GM18517 (cell line): ENCODE data around the gene ZCCHC24.

Source experiments
- ATAC-seq: cut with Tn5 transposase; IDR thresholded peaks from one replicate; pipeline ENCODE4 v1.9.1; 2021; ENCODE audit warnings: mild to moderate bottlenecking, moderate library complexity; ENCODE audit not compliant: unreplicated experiment

The ZCCHC24 gene

DNA sequence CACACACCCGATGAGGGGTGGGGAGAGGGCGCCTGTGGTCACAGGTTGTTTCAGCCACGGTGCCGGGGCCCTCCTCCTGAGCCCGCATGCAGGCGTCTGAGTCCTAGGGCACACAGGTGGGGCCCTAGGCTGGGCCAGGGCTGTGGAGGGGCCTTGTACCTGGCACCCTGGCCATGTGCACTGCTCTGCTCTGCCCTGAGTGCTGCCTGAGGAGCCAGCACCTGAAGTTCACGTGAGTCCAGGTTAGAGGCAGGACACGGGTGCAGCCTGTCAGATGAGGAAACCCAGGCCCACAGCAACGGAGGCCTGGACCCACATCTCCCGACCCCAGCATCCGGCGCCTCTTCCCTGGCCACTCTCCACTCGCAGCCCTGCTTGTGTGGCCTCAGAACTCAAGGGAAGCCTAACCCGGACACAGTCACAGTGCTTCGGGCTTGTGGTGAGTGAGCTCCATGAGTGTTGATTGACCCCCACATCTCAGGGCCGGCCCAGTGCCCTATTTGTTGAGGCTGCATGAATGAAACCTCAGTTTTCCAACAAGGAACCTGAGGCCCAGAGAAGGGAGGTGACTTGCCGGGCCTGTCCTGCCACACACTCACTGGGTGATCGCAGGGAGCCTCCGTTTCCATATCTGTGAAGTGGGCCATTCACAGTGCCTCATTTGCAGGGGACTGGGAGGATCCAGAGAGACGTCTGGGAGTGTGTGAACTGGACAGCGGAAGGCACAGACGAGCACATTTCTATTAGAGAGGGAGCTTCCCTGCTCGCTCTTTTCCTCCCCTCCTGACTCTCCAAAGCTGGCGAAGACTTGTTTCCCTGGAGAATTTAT is 58.6 kb downstream of the ZCCHC24 start:
- no peak for ATAC-seq

DNA sequence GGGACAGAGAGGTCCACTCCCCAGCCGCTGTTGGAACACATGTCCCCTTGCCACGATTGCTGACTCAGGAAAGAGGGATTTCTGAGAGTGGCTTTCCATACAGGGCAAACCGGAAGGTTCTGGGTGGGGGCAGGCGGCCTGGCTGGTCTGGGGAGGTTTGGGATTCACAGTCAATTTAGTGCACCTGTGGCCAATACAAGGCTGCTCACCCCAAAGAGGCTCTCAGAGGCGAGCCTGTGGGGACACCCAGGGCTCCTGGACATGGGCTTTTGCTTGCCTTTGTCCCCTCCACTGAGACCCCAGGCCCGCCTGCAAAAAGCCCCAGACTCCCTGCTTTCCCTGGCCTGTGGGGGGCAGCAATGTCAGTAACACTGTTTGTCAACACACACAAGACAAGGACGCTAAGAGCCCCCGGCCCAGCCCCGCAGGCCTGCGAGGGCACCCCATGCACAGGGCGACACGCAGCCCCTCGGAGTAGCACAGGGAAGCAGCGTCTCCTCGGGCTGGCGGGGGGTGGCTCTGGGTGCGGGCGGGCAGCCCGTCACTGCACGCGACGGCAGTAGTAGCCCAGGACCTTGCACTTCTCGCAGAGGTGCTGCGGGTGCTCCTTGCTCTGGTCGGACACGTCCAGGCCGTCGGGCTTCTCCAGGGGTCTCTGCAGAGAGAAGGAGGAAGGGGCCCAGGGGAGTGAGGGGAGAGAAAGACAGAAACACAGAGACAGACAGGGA is 59.5 kb downstream of the ZCCHC24 start:
- ATAC-seq, result no peak

DNA sequence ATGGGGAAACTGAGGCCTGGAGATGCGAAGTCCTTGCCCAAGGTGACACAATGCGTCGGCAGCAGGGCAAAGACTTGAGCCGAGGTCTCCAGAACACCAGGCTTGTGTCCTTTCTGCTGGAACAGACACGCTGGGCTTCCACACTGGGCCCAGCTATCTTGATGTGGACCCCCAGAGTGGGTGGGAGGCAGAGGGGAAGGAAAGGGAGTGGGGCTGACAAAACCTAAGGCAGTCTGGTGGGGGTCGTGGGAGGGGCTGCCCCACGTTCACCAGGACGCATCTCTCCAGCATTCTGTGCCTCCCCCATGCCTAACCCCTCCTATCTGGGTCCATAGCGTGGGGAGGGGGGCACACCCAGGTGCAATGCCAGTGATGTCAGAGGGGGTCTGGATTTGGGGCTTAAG is 60.0 kb downstream of the ZCCHC24 start:
- no peak for ATAC-seq

DNA sequence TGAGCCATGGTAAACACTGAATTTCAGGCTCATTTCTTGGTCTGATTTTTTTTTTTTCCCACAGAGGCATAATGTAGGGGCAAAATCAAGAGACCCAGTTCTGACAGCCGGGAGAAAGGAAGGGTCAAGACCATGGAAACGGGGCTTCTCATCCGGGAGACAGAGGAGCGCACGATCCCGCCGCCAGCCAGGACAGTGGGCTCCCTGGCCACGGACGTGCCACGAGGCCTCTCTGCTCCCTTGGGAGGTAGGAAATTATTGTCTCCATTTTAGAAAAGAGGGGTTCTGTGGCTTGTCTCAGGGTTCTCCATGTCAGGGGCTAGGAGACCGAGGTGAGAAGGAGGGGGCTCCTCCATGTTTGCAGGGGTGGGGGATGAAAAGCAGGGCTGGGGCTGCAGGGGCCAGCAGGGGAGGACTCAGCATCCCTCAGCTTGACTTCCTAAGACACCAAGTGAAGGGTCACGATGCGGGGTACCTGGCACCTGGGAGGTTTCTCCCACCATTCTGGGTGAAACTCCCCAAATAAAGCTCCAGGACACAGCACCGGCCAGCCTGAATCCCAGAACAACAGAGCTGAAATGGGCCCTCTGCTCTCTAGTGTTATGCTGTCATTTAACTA is 60.5 kb downstream of the ZCCHC24 start:
- no peak for ATAC-seq

DNA sequence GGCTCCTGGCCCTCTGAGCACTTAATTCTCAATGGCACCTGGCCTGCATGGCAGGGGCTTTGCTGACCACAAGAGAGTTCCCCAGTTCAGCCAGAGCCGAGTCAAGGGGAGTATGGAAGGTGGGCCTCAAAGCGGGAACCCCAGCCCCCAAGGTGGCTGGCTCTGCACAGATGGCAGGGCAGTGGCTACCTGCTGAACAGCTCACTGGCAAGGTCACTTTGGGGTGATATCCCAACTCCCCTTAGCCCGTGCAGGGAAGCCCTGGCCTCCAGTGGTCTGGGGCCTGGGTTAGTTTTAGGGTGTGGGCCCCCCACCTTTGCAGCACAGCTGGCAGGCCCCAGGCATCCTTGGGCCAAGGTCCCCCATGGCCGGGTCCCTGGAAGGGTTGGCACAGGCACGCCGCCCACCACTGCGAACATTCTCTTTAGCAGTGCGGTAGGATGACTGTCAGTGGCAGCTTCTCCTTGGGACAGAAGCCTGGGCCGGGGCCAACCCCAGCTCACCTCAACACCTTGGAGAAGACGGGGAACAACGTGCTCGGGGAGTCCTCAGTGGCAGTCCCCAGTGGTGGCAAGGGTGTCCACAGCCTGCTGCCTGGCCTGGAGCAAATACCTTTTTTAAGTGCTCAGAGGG is 61.3 kb downstream of the ZCCHC24 start:
- ATAC-seq, result no peak

DNA sequence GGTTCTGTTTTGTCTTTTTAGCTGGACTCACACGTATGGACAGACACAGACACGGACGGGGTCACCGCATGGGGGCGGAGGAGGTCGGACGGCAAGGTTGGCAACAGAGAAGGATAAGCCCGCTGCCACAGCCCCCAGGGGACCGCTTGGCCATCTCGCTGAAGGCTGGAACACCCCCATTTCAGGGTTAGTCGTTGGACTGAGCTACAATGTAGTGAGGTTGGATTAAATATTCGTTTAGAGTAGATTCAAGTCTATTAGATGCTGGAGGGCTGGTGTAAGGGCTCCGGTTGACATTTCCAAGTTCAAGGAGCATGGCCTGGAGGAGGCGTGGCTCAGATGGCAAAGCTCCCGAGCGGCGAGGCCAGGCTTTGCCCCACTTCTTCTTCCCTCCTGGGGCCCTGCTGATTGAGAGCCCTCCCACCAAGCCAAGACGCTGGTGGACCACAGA is 62.9 kb downstream of the ZCCHC24 start:
- no peak for ATAC-seq

DNA sequence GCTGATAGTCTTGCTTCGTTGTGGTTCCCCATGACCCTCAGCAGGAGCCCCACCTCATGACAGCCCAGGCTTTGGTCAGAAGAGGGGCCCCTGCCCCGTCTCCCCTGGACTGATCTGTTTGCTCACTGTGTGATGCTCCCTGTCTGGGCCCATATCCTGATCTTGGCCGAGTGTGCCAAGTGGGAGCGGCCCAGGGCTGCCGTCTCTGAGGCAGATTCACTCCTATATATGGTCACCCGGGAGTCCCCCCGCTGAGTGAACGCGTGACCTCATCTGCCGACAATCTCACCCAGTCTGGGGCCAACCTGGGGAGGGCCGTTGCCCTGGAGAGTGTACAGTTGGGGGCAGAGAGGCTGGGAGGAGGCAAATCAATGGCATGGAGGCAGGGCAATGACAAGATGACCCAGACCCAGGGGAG is 63.6 kb downstream of the ZCCHC24 start:
- ATAC-seq, result no peak

DNA sequence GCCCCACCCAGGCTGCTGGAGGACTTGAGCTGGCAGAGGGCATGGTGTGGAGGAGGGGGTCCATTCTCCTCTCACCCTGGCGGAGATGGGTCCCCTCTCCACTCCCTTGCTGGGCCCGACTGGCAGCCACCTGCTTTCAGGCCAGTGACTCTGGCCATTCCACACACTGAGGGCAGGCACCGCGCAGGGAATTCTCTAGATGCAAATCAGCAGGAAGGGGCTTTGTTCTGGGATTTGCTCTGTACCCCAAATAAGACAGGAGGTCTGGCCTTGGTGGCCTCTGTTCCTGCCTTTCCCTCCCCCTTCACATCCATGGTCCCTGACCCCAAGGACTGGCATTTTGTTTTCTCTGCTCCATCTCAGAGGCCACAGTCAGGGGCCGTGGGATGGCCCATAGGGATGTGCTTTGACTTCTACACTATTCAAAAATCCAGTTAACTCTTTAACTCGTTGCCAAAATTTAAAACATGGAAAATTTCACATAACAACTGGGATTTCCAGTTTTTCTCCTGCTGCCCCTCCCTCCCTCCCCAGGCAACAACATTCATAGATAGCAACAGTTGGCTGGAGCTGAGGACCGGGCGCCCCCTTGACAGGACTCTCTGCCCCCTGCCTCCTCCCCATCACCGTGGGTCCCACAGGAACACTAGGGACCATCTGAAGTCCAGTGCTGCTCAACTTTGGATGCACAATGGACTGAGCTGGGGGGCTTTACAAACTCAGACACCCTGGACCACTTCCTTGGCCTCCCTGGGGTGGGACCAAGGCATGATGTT is 64.3 kb downstream of the ZCCHC24 start:
- no peak for ATAC-seq

DNA sequence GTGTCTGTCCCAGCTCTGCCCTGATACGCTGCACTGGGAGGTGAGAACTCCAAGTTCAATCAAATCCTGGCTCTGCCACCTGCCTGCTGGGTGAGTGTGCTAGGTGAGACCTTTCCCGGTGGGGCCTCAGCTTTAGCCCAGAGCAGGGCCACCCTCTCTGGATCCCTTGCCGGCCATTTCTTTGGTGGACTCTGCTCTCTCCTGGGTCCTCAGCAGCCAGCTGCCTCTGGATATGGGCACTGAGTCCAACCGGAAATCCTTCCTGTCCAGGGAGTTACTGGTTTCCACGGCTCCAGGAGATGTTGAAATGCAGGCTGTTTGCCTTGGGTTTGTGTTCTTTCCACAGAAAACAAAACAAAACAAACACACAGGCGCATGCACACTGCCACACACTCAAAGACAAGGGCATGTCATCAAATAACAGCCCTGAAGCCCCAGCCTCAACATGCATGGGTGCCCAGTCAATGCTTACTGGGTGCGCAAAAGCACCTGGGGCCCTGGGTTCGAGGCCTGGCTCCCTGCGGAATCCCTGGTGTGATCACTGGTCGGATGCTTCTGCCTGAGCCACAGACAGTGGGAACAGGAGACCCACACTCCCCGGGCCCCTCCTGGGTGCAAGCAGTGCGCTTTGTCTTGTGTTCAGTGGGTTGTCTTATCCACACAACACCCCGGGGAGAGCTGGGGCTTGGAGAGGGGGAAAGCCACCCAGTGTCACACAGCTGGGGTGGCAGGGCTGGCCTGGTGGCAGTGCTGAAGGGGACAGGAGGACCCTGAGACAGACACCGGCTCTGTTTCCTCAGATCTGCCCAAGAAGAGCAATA is 65.1 kb downstream of the ZCCHC24 start:
- no peak for ATAC-seq

DNA sequence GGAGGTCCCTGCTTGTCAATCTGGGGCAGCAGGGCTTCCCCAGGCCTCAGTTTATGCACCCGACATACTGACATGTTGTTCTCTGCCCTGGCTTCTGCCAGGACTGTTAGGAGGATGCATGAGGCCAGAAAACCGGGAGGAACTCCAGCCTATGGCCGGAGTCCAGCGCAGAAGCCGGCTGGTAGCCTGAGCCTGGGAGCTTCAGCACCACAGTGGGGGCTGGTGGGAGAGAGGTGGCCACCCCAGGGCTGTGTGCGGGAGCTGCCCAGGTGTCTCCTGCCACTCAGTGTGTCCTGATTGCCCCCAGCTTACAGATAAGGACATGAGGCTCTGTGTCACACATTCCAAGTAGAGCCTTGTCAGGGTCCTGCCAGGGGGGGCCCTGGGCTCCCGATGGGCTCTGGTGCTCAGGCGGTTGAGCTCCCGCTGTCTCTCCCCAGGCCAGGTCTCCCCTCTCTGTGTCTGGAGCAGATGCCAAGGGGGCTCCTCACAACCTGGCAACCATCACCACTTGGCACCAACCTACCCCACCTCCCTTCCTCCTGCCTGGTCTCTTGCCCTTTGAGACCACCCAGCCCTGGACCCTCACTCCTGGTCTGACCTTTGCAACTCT is 65.8 kb downstream of the ZCCHC24 start:
- no peak for ATAC-seq

DNA sequence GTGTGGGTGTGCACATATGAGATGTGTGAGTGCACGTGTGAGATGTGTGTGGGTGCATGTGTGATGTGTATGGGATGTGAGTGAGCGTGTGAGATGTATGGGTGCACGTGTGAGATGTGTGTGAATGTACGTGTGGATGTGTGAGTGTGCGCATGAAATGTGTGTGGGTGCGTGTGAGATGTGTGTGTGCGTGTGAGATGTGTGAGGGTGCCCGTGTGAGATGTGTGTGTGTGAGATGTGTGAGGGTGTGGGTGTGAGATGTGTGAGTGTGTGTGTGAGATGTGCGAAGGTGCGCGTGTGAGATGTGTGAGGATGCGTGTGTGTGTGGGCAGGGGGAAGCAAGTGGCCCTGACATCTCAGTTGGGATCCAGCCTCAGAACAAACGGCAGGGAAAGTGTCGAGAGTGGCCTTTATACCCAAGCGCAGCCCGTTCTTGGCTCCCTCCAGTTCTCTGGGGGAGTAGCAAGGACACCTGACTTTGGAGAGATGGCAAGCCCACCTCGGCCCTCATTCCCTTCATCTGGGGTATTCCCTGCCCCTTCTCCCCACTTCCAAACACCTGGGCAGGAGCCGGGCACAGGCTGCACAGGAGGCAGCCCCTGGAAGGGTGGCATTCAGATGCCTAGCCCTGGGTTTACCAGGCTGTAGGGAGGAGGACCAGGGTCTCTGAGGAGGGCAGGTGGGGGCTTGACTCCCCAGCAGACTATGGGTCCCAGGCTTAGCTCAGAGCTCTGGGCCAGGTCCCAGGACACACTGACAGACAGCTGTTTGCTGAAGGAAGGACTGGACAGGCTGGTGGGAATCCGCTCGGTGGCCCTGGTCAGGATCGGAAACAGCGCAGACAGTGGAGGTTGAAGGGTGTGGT is 66.5 kb downstream of the ZCCHC24 start:
- no peak for ATAC-seq

DNA sequence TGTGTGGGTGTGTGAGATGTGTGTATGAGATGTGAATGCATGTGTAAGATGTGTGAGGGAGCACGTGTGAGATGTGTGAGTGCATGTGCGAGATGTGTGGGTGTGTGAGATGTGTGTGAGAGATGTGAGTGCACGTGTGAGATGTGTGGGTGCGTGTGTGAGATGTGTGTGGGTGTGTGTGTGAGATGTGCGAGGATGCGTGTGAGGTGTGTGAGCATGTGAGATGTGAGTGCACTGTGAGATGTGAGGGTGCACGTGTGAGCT is 67.1 kb downstream of the ZCCHC24 start:
- ATAC-seq, result no peak

DNA sequence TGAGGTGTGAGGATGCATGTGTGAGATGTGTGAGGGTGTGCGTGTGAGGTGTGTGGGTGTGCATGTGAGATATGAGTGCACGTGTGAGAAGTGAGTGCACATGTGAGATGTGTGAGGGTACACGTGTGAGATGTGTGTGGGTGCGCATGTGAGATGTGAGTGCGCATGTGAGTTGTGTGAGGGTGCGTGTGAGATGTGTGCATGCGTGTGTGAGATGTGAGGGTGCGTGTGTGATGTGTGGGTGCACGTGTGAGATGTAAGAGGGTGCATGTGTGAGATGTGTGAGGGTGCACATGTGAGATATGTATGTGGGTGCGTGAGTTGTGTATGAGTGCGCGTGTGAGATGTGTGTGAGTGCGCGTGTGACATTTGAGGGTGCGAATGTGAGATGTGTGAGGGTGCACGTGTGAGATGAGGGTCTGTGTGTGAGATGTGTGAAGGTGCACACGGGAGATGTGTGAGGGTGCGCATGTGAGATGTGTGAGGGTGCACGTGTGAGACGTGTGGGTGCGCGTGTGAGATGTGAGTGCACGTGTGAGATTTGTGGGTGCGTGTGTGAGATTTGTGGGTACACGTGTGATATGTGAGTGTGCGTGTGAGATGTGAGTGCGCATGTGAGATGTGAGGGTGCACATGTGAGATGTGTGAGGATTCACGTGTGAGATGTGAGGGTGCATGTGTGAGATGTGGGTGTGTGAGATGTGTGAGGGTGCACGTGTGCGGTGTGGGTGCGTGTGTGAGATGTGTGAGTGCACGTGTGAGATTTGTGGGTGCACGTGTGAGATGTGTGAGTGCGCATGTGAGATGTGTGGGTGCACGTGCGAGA is 67.7 kb downstream of the ZCCHC24 start:
- no peak for ATAC-seq

DNA sequence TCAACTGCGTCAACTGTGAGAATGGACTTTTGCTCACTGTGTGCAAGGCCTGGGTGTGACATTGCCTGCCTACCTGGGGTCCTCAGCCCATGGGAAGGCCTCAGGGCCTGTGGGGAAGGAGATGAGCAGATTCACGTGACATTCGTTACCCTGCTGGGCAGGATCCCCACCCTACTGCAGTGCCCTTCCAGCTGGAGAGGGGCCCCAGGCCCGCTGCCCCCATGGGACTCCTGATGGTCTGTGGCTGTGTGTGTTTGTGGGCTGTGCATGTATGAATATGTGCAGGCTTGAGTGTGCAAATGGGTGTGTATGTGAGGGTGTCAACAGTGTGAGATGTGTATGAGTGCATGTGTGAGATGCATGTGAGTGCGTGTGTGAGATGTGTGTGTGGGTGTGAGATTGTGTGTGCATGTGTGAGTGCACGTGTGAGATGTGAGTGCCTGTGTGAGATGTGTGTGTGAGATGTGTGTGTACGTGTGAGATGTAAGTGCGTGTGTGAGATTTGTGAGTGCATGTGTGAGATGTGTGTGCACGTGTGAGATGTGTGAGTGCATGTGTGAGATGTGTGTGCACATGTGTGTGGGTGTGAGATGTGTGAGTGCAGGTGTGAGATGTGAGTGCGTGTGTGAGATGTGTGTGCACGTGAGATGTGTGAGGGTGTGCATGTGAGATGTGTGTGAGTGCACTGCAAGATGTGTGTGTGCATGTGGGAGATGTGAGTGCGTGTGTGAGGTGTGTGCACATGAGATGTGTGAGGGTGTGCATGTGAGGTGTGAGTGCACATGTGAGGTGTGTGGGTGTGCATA is 68.5 kb downstream of the ZCCHC24 start:
- ATAC-seq, result no peak

DNA sequence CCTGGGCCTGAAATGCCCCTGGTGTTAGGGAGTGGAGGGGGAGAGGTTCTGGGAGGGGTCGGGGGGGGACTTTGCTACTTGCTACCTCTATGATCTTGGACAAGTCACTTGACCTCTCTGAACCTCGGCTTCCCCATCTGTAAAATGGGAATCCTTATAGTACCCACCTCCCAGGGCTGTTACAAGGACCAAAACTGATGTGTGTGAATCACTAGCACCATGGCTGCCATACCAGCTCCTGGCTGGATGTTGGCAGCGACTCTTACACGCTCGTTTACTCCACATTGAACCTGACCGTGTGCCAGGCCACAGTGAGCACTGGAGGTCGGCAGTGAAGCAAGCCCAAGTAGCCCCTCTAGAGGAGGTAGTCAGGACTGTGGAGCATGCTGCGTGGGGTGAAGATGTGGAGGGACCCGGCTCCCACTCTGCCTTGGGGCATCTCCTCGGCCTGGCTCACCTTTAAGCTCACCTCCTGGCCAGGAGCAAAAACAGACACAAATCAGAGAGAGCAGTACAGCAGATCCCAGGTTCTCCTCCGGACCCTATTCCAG is 69.3 kb downstream of the ZCCHC24 start:
- no peak for ATAC-seq

DNA sequence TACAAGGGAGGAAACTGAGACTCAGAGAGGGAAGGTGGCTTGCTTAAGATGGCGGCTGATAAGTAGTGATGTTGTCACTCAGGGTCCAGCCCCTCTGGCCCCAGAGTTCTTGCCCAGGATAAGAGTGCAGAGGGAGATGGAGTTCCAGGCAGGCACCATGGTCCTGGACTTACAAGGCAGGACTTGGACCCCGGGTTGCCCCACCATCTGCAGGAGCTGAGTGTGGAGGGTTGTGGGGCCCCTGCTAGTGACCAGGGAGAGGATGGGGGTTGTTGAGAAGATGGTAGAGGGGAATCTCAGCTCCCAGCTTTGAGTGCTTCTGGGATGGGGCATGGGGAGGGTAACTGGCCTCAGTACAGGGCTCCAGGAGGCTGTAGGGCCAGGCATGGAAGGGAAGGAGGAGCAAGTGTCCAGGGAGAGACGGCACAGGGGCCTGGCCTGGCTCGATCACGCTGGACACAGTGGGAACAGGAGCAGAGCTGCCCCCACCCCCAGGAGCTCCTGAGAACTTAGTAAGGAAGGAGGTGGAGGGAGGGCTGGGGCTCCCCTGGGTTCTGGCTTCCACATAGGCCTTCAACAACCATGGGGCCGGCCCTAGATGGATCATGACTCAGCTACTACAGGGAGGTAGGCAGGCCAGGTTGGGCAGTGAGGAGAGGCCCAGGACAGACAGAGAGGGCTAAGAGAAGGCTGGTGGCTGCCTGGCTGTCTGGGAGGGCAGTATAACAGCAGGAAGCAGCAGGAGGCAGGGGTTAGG is 69.9 kb downstream of the ZCCHC24 start:
- ATAC-seq, result no peak
